Stimulated activated CD8-positive, alpha-beta memory T cell treated with anti-CD3 and anti-CD28 coated beads, Interleukin-4, amount 100 ng/mL, for 1 hour (primary cell): ENCODE results near the gene DNTTIP2.
"Not testable (repeated sequence)": the region's sequence is repeated elsewhere in the genome, so short reads cannot be mapped to it uniquely, and the experiment has no call there.

ENCODE experiments used
- DNase-seq, 2 donors: peaks; one replicate each; pipeline ENCODE4 v3.0.0-alpha.2; 2020; ENCODE audit warnings: low read depth in 2 of 2, low spot score in 1 of 2

The DNTTIP2 gene, protein sequence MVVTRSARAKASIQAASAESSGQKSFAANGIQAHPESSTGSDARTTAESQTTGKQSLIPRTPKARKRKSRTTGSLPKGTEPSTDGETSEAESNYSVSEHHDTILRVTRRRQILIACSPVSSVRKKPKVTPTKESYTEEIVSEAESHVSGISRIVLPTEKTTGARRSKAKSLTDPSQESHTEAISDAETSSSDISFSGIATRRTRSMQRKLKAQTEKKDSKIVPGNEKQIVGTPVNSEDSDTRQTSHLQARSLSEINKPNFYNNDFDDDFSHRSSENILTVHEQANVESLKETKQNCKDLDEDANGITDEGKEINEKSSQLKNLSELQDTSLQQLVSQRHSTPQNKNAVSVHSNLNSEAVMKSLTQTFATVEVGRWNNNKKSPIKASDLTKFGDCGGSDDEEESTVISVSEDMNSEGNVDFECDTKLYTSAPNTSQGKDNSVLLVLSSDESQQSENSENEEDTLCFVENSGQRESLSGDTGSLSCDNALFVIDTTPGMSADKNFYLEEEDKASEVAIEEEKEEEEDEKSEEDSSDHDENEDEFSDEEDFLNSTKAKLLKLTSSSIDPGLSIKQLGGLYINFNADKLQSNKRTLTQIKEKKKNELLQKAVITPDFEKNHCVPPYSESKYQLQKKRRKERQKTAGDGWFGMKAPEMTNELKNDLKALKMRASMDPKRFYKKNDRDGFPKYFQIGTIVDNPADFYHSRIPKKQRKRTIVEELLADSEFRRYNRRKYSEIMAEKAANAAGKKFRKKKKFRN

DNA sequence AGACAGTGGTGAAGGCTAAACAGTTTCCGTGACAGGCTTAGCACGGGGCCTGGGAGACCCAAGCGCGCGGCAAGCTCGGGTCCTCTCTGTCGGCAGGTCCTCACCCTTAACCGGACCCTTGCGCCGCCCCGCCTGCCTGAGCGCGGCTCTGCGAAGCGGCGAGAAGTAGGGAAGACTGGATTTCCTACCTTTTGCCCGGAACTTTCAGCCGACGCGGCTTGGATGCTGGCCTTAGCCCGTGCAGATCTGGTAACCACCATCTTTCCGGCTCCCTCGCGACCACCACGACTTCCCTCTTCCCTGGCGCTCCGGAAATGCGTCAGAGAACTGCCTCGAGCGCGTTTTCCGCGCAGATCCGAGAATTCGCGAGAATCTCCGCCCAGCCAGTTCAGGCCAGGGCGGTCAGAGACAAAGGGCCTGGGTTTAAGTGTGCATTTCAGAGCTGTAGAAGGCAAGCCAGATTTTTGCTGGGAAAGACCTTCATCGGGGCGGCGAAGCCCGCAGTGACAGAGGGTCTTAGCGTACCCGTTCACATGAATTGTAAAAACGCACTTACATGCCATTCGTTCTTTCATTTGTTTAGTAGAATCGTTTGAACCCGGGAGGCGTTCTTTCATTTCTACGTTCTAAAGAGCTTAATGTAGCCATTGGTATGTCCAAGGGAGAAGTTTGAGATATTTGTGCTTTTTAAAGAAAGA lies at the start of gene DNTTIP2:
Gene DNTTIP2 (minus strand): TSS at position 318 of the 698 bp plus-strand sequence. CDS start 58 bp downstream, at position 260.
- peak; percentile 74 to 81 for DNase-seq

DNA sequence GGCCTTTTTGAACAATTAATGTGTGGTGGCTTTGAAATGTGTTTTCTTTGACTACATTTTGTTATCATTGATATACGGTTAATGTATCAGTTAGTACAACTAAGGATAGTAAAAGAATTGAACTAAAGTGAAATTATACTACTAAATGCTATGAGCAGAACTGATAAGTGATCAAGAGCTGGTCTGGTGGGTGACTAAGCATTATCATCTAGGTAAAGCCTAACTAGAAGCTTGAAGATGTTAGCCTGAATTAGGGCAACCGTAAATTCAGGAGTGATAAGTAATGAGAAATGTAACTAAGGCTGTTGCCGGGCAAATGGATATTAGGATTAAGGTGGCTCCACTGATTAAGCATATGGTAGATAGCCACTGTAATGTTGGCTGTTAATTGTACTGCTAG lies 46.2 kb upstream of the DNTTIP2 start:
- DNase-seq: no peak

DNA sequence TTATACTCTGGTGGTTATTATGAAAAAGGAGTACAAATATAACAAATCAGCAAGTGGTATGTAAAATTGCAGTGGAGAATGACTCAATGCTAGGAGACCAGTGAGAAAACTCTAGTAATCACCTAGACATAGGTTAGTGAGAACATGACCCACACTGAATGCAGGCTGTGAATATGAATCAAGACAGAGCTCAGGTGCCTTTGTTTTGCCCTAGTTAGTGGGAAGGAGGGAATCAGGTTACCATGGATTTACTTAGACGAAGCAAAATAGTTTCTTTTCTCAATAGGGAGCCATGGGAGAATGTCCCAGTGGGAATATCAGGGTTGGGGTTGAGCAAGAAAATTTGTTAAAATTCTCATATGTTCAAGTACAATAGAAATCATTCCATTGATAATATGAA lies 40.8 kb upstream of the DNTTIP2 start:
- no peak for DNase-seq

DNA sequence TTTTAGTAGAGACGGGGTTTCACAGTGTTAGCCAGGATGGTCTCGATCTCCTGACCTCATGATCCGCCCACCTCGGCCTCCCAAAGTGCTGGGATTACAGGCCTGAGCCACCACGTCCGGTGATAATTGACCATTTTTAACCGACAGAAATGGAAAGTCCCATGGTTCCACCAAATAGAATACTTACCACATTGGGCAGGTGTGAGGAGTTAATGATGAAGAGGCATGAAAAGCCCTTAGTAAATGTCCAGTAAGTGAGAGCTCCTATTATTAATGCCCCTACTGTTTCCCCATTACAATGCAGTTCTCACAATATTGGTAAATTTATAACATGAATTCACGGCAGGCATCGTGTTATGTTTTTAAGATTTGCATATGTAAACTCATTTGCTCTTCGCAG lies 38.3 kb upstream of the DNTTIP2 start:
- no peak for DNase-seq

DNA sequence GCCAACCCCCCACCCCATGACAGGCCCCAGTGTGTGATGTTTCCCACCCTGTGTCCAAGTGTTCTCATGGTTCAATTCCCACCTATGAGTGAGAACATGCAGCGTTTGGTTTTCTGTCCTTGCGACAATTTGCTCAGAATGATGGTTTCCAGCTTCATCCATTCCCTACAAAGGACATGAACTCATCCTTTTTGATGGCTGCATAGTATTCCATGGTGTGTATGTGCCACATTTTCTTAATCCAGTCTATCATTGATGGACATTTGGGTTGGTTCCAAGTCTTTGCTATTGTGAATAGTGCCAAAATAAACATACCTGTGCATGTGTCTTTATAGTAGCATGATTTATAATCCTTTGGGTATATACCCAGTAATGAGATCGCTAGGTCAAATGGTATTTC lies 31.9 kb upstream of the DNTTIP2 start:
- DNase-seq: not testable (repeated sequence)

DNA sequence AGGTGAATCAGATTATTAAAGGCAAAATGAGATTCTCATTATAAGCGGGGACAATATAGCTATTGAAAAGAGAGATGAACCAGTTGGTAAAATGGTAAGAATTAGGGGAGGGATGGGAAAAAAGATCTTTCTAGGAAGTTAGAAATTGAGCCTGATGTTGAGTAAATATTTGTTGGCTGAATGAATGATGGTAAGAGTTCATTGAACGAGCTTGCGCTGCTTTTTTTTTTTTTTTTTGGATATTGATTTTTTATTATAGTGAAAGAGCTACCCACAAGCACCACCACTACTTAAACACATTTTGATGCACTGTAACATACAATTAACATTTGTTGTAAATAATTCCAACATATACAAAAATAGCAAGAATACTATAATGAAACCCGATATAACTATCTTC lies 31.3 kb upstream of the DNTTIP2 start:
- no peak for DNase-seq

DNA sequence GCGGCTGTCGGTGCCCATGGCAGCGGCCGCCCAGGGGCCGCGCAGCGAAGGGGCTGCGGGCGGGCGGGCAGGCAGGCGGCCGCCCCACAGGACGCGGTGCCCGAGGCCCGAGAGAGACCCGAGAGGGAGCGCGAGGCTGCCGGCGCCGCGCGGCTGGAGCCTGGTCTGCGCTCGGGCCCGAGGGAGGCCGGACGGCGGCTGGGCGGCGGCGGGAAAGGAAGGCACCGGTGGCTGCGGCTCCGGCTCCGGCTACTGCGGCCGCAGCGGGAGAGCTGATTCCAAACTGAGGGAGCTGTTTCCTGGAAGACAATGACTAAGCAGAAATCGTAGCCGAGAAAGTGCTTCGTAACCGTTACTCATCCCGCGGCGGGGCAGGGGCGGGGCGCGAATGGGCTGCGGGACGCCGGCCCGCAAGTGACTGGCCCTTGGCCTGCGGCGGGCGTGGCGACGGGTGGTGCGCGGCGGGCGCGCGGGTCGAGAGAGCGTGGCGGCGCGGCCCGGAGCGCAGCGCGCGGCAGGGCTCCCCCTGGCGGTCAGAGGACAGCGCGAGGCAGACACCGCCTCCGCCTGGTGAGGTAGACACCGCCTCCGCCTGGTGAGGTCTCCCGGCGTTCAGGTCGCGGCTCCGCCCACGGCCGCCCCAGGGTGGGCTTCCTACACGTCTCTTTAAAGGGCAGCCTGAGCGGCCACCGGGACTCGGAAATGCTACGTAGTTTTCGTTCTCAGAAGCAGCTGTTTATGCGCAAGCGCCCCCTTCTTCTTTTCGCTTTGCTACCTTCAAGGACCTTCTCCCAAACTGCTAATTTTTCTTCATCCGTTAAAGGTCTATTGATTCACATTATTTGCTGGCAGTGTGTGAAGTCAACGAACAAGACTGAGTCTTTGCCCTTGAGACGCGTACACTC lies 30.4 kb upstream of the DNTTIP2 start, which contains the start of gene GCLM:
Gene GCLM (minus strand): TSS at position 285 of the 905 bp plus-strand sequence. CDS start 267 bp downstream, at position 18.
- peak; percentile 80 to 87 for DNase-seq

DNA sequence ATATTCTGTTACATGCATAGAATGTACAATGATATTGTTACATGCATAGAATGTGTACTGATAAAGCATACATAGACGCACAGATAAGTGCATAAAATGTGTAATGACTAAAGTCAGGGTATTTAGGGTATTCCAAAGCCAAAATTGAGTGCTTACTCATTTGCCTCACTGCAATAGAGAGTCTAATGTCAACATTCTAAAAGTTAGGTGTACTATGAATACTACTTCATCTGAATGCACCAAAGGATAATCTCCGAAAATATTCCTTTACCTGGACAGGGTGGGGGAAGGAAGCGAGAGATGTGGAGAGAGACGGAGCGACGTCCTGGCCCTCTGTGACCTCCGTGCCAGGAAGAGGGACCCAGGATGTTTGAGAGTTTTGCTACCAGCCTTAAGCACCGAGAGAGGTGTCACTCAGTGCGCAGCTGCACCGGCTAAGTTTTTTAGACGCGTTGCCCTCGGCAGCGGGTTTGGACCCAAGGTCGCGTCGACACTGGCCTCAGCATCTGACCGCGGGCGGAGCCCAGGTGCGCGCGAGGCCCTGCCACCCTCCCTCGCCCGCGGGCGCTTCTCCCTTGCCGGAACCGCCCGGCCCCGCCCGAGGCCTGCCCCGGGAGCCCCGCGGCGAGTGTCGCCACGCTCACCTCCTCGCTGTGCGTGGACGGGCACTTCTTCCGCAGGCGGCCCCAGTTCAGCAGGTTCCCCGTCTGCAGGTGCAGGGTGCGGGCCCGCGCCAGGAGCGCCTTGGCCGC lies 29.6 kb upstream of the DNTTIP2 start:
- DNase-seq: peak; percentile 19 to 26

DNA sequence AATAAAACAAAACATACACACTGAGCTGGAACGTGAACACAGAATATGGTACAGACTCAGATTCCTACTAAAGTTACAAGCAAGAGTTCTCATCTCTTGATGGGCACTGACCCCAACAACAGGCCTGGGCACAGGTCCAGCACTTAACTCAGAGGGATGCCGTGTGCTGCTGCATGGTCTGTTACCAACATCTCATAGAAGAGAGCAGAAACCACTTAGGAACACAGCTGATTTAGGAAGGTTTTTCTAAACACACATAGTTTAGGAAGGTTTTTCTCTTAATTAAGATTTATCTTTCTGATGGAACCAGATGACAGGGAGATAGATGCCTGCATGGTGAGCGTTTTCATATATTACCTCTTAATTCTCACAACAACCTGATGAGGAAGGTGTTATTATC lies 28.7 kb upstream of the DNTTIP2 start:
- no peak for DNase-seq

DNA sequence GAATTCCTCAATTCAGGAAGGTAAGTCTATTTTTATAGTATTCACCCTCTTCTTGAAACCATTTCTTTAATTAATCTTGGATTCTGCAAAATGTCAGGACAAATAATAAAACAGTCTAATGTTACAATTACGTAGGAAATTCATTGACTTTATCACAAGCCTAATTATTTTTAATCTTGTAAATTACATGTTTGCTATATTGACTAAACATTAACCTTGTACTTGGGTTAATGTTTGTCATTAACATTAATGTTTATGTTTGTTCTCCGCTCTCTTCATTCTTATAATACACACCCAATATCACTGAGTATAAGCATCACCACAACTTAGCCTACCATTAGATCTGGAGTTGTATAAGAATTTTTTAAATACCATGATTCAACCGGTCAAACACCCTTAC lies 27.5 kb upstream of the DNTTIP2 start:
- no peak for DNase-seq

DNA sequence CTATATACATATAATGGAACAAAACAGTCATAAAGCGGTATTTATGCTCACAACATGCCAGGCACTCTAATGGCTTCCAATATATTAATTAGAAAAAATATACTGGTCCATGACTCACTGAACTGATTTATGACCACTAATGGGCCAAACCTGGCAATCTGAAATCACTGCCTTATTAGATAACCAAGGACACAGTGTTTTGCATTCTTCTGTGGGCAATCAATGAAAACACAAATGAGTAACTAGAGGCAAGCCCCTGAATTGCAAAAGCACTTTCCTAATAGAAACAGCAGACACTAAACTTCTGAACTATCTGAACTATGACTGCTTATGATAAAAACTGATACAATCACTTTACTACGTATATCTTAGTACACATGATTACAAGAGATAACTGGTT lies 26.7 kb upstream of the DNTTIP2 start:
- no peak for DNase-seq

DNA sequence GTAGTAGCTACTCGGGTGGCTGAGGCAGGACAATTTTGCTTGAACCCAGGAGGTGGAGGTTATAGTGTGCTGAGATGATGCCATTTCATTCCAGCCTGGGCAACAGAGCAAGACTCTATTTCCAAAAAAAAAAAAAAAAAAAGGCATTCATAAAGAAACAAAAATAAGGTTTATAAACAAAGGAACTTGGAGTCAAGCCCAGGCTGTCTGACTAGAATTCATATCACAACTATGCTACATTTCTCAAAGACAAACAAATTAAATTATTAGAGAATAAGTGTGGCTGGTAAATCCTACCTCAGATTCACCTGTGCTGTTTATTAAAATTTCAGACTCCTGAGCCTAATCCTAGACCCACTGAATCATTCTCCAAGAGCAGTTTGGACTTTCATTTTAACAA lies 26.0 kb upstream of the DNTTIP2 start:
- no peak for DNase-seq

DNA sequence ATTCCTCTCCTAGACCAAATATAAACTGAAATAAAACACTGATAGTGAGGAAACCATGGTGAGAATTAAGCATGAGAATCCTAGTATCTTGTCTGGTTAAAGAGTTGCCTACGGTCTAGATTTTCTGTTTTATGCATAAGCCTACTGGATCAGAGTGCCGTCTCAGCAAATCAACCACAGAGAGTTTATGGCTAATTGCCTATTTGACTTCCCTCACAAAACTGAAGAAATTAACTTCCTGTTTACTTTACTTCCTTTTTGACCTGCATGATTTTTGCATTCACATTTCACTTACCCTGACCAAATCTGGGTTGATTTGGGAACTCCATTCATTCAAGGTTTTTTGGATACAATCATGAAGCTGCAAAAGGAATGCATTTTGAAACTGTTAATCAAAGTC lies 25.2 kb upstream of the DNTTIP2 start:
- DNase-seq: no peak

DNA sequence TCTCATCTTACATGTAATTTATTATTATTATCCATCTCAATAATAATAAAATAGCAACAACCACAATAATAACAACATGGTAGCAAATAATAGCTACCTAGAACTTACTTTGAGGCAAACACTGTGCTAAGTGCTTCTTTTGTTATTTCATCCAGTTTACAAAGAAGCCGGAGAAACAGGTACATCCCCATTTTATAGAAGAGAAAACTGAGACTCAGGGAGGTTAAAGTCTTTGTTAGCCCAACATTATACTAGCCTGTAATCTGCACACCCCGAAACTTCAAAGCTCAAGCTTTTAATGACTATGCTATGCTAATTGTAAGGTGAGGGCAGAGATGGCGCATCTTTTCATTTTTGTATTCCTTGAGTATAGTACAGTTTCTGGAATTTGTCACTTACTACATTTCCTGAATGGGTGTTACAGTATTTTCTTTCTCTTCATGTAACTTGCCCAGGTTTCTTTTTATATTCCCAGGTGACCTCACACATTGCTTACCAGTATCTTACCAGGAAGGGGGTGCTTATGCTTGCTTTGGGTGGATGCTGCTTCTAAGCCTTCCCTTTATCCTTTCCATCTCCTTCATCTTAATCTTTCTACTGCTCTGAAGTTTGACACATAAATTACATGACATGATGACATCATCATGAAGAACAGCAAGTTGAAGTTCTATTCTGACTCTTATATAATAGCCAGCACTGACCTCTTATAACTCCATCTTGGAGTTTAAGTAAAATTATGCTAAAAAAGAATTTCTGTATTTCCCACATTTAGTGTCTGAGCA lies 21.9 kb upstream of the DNTTIP2 start:
- DNase-seq: no peak

DNA sequence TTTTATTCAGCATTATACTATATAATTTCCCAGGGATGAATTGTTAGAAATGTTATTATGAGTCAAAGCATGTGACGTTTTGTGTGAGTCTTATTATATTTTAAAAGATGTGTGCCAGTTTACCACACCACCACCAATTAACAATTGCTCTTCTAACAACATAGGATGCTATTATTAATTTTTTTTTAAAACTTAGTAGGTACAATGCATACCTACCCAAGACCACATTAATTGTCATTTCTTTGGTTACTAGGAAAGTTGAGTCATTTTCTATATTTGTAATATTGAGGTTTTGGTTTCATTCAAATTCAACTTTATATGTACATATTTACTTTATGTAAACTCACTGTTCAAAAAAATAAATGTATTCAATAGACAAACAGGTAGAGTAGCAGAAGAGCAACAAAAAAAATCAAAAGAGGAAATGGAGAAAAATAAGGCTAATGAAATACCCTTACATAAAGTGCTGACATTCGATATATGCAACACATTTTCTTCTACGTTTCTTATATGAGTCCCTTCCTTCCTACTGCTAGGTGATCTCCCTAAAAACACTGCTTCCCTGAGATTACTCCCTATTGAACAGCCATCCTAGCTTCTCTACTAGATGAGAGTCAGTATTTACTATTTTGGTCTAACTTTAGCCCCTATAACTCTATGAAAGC lies 20.7 kb upstream of the DNTTIP2 start:
- no peak for DNase-seq

DNA sequence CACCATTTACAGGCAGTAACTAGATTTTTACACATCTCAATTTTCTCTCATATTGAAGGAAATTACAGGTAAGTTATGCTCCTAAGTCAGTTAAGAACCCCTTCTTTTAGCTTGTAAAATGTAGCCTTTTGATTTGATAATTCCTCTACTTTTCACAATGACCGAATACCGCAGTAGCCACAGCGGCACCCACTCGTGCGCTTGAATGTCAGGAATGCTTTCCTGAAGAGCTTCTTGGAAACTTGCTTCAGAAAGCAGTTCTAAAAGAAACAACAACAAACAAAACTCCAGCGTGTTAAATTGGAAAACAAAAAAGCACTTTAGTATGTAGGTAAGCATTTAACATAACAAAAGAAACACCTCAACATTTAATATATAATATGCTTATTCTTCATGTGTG lies 9.9 kb upstream of the DNTTIP2 start:
- DNase-seq: no peak

DNA sequence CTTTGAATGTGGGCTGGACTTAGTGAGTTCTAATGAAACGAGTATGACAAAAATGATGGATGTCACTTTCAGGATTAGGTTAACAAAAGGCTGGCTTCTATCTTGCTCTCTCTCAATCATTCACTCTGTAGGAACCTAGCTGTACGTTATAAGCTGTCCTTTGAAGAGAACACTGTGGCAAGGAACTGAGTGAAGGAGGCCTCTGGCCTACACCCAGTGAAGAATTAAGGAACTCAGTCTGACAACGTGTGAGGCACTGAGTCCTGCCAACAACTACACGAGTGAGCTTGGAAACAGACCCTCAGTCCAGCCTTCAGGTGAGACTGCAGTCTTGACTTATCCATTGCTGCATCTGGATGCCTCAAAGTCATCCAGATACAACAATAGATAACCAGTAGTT lies 3.3 kb upstream of the DNTTIP2 start:
- no peak for DNase-seq

DNA sequence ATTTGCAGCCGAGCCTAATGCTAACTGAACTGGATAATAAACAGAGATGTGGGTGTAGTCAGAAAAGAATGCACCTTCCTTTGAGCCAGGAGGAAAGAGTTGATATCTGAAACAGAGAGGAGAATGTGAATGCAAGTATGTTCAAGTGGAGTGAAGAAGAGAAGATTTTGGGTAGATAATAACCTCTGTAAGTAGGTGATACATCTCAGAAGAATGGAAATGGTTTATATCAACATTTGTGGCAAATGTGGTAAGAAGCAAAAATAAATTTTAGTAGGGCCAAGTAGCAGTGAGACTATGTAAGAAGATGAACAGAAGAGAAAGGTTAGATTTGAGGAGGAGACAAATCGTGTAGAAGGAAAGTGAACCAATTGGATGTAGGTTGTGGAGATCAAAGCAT lies 1.7 kb upstream of the DNTTIP2 start:
- no peak for DNase-seq

DNA sequence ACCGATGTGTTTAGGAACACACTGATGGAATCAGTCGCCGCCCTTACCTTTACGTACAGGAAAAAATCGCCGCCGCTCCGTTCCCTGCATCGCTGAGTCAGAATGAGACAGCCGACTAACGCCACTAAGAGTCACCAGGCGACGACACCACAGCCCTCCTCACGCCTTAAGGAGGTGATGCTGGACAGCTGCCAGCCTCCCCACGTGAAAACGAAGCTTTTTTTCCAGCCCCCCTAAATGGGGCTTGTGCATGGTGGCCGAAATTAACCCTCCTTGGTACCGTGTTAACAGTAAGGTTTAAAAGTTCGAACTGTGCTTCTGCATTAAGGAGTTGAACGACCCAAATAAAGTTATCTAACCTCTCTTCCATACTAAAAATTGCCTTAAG lies 511 bp downstream of the DNTTIP2 start:
- DNase-seq: peak; percentile 45 to 60
